HepG2 (cell line): ENCODE results near the gene DOK5.

Source experiments
- HNRNPH1 ChIP-seq: fragments of 200-400 bp; formaldehyde crosslinking; optimal IDR thresholded peaks from 2 replicates; pipeline ENCODE3; 2017; ENCODE audit warnings: mild to moderate bottlenecking, low read depth, low read length
- RAD21 ChIP-seq: fragments of 450-650 bp; formaldehyde crosslinking; IDR thresholded peaks from 2 replicates; pipeline ENCODE4 v1.5.0; 2020; ENCODE audit warnings: mild to moderate bottlenecking

DNA sequence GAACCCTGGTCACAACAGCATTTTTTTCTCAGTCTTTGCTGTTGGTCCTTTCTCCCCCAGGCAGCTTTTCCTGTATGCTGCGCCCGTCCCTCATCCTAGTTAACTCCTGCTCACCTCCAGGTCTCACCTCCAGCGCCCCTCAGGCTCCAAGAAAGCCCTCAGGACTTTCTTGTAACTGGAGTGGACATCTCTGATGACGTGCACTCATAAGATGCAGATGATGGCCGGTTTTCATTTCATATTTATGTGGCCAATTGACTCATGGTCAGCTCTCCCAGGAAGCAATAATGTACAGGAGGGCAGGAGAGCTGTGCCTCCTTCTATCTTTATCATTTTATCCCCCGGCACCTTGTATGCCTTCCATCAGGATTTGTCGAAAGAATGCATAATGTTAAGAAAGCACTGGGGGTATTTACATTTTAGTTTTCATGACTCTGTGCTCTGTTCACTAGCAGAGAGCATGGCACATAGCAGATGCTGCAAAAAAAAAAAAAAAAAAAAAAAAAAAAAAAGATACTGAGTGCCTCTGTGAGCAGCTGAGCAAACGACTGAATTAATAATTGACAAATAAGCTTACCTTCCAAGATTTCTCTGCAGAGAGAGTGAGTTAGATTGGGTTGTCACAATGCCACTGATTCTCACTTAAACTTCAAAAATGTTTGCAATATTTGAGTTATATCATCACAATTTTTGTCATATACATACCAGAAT lies 170.2 kb downstream of the DOK5 start:
- TF ChIP-seq RAD21 (CRISPR knock-in tag), result no peak
- TF ChIP-seq HNRNPH1, result no peak
